Measurements from ENCODE around the gene ACSL6. TPM values are rescaled to one million over a fixed set of nuclear protein-coding genes. Genes with fewer than 3 reads are reported as not detected.

The ACSL6 gene
- total RNA-seq, 6 donors from 2014 or later, result 0.61 to 1.2 (median 0.74) TPM; not detected in 1

DNA sequence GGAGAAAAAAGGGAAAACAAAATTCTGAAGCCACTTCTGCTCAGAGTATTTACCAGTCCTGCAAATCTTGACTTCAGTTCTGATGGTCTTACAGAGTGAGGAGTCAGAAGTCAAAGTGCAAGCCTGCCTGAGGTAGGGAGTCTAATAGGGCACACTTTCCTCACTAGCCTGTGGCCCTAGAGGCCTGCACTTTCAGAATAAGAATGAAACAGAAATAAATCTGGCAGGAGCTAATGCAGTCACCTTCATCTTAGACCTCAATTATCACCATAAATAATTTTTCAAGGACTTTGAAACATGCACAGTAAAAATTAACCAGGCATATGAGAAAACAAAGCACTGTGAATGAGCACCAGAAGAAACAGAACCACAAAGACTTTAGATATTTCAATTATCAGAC lies 20.7 kb upstream of the ACSL6 start:
- ATAC-seq (ENCODE audit: low FRiP score in 2 of 2), result no peak

DNA sequence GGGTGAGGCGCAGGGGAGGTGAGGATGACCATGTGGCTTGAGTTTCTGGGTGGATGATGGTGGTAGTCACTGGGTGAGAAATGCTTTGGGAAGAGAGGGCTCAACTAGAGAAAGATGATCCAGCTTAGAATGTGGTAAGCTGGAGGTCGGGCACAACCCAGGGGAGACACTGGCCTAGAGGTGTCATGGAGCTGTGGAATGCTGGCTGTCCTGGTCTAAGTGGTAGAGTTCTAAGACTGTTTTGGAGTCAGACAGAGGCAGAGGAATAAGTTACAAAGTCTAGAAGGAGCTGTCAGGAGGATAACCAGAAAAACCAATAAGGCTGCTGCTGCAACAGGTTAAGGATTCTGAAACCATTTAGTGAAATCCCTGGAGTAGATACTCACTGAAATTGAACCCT lies 19.2 kb upstream of the ACSL6 start:
- Histone ChIP-seq H3K4me3 (no peak overlapping the region), H3K4me1 (no peaks in the 10 kb centered on the region), H3K27ac (no peak overlapping the region), H3K9me3 (peaks cover 0 to 2% (median 0%) of the 10 kb centered on the region in 4 donors), H3K36me3 (no peaks in the 10 kb centered on the region), H3K27me3 (no peaks in the 10 kb centered on the region)
- no peak for ATAC-seq (ENCODE audit: low FRiP score in 2 of 2)
- no peak for DNase-seq
- WGBS, 2 donors, result 79 to 91% methylated on average over 2 of the region's 2 CpGs
- TF ChIP-seq POLR2A (IDR thresholded peaks at IDR 0.05) (no peak), EP300 (IDR thresholded peaks at IDR 0.05) (no peak), POLR2AphosphoS5 (IDR thresholded peaks at IDR 0.05) (no peak)
- TF ChIP-seq, protein P1, sequence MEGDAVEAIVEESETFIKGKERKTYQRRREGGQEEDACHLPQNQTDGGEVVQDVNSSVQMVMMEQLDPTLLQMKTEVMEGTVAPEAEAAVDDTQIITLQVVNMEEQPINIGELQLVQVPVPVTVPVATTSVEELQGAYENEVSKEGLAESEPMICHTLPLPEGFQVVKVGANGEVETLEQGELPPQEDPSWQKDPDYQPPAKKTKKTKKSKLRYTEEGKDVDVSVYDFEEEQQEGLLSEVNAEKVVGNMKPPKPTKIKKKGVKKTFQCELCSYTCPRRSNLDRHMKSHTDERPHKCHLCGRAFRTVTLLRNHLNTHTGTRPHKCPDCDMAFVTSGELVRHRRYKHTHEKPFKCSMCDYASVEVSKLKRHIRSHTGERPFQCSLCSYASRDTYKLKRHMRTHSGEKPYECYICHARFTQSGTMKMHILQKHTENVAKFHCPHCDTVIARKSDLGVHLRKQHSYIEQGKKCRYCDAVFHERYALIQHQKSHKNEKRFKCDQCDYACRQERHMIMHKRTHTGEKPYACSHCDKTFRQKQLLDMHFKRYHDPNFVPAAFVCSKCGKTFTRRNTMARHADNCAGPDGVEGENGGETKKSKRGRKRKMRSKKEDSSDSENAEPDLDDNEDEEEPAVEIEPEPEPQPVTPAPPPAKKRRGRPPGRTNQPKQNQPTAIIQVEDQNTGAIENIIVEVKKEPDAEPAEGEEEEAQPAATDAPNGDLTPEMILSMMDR (IDR thresholded peaks at IDR 0.05), result no peak

More for the DNA sequence above, 20.7 kb upstream of the ACSL6 start:
- no peak overlapping the region for H3K4me3 ChIP-seq
- no peaks in the 10 kb centered on the region for H3K27me3 ChIP-seq
- H3K36me3 ChIP-seq, result no peaks in the 10 kb centered on the region
- H3K27ac ChIP-seq, result no peak overlapping the region
- TF ChIP-seq, protein P1 (IDR thresholded peaks at IDR 0.05), result no peak
- TF ChIP-seq EP300 (IDR thresholded peaks at IDR 0.05), result no peak
- TF ChIP-seq POLR2A (IDR thresholded peaks at IDR 0.05), result no peak
- TF ChIP-seq POLR2AphosphoS5 (IDR thresholded peaks at IDR 0.05), result no peak
- no peak for DNase-seq
- no peaks in the 10 kb centered on the region for H3K4me1 ChIP-seq
- H3K9me3 ChIP-seq, result peaks cover 0 to 2% (median 0%) of the 10 kb centered on the region in 4 donors

DNA sequence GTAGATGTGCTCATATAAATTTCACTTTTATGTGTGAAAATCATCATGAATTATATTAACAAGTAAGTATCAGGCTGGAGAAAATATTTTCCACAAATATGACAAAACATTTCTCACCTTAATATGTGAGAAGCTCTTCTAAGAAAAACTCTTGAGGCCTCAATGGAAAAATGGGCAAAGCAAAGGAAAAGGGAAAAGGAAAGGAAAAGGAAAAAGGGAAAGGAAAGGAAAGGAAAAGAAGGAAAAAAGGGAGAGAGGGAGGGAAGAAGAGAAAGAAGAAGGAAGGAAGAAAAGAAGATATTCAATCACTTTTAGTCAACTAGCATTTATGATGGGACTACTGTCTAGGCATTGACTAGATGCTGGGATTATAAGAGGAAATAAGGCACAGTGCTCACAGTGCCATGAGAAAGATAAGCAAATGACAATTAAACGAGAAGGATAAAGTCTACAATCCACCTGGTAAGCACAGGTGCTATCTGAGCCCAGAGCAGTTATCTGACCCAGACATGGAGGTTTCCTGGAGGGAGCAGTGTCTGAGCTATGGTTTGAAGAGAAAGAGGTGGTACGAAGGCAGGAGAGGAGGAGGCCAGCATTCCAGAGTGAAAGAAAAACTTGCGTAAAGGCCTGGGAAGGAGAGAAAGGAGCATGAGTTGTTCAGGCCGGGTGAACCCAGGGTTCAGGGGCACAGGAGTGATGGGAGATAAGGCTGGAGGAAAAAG lies 18.3 kb upstream of the ACSL6 start:
- no peak overlapping the region for H3K4me3 ChIP-seq
- no peaks in the 10 kb centered on the region for H3K4me1 ChIP-seq
- H3K9me3 ChIP-seq, result peaks cover 0 to 2% (median 0%) of the 10 kb centered on the region in 4 donors
- DNase-seq, result no peak
- no peak overlapping the region for H3K27ac ChIP-seq
- 81 to 84% methylated on average over 4 of the region's 4 CpGs for WGBS, 2 donors
- ATAC-seq (ENCODE audit: low FRiP score in 2 of 2), result no peak
- no peaks in the 10 kb centered on the region for H3K36me3 ChIP-seq
- TF ChIP-seq EP300 (IDR thresholded peaks at IDR 0.05) (no peak), POLR2A (IDR thresholded peaks at IDR 0.05) (no peak), POLR2AphosphoS5 (IDR thresholded peaks at IDR 0.05) (no peak)
- TF ChIP-seq, protein P1 (IDR thresholded peaks at IDR 0.05), result no peak
- H3K27me3 ChIP-seq, result no peaks in the 10 kb centered on the region

DNA sequence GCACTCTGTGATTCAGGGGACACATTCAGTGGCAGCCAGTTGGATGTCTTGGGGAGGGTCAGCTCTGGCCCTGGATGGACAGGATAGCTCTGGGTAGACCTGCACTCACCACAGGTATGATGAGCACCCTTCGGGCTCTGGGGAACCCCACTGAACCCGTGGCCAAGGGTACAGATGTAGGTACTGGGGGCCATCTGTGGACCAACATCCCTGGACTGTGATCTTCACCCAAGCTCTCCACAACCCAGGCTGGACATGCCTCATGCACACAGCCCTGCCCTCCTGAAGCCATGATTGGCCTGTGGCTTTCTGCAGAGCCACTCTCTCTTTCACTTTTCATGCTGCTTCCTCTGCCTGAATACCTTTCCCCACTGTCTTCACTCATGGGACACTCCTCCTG lies 15.6 kb upstream of the ACSL6 start:
- Histone ChIP-seq H3K9me3 (no peaks in the 10 kb centered on the region), H3K4me1 (no peaks in the 10 kb centered on the region), H3K36me3 (no peaks in the 10 kb centered on the region), H3K4me3 (no peak overlapping the region), H3K27me3 (no peaks in the 10 kb centered on the region), H3K27ac (no peak overlapping the region)
- TF ChIP-seq, protein P1 (IDR thresholded peaks at IDR 0.05), result no peak
- TF ChIP-seq EP300 (IDR thresholded peaks at IDR 0.05), result no peak
- TF ChIP-seq POLR2AphosphoS5 (IDR thresholded peaks at IDR 0.05), result no peak
- no peak for TF ChIP-seq POLR2A (IDR thresholded peaks at IDR 0.05)
- WGBS, 2 donors, result 89% methylated on average over 2 of the region's 2 CpGs; no CpG with 5 or more reads in 1 of the 2 donors
- ATAC-seq (ENCODE audit: low FRiP score in 2 of 2) (no peak), DNase-seq (no peak)

DNA sequence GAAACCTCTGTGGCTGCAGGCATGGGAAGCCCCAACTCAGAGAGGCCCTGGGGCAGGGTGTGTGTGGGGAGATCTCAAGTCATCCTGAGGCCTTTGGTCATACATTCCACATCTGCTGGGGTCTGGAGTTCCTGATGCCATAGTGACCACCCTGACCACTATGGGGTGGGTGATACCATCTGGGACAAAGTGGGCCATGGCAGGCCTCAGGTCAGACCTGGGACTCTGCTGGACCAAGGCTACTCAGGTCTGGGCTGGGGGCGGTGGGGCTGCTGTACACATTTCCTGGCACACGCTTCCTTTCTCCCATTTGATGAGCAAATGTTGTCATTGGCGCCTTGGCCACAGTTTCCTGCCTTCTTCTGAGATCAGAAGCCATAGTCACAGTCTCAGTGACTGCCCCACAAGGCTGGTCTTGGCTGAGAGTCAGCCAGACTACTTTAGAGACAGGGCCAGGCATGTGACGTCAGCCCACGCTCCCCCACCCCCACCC lies 15.1 kb upstream of the ACSL6 start:
- no peak for TF ChIP-seq EP300 (IDR thresholded peaks at IDR 0.05)
- no peak for TF ChIP-seq POLR2AphosphoS5 (IDR thresholded peaks at IDR 0.05)
- TF ChIP-seq, protein P1 (IDR thresholded peaks at IDR 0.05), result no peak
- TF ChIP-seq POLR2A (IDR thresholded peaks at IDR 0.05), result no peak
- H3K27me3 ChIP-seq, result no peaks in the 10 kb centered on the region
- no peak overlapping the region for H3K27ac ChIP-seq
- no peak for DNase-seq
- H3K9me3 ChIP-seq, result no peaks in the 10 kb centered on the region
- no peaks in the 10 kb centered on the region for H3K36me3 ChIP-seq
- H3K4me1 ChIP-seq, result no peaks in the 10 kb centered on the region
- no peak for ATAC-seq (ENCODE audit: low FRiP score in 2 of 2)
- no peak overlapping the region for H3K4me3 ChIP-seq
- WGBS, 2 donors, result 67 to 68% methylated on average over 5 of the region's 5 CpGs
